ENCODE results near the gene LSS.

- TF ChIP-seq, protein P1, sequence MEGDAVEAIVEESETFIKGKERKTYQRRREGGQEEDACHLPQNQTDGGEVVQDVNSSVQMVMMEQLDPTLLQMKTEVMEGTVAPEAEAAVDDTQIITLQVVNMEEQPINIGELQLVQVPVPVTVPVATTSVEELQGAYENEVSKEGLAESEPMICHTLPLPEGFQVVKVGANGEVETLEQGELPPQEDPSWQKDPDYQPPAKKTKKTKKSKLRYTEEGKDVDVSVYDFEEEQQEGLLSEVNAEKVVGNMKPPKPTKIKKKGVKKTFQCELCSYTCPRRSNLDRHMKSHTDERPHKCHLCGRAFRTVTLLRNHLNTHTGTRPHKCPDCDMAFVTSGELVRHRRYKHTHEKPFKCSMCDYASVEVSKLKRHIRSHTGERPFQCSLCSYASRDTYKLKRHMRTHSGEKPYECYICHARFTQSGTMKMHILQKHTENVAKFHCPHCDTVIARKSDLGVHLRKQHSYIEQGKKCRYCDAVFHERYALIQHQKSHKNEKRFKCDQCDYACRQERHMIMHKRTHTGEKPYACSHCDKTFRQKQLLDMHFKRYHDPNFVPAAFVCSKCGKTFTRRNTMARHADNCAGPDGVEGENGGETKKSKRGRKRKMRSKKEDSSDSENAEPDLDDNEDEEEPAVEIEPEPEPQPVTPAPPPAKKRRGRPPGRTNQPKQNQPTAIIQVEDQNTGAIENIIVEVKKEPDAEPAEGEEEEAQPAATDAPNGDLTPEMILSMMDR (conservative IDR thresholded peaks at IDR 0.05; ENCODE audit: low read length) = no peak
- no peak for TF ChIP-seq EZH2phosphoT487 (IDR thresholded peaks at IDR 0.05; ENCODE audit: borderline replicate concordance)
Measured at GRCh38 chr21:46138383-46138970, 90.1 kb downstream of the LSS start.
